SK-N-SH treated with all-trans-retinoic acid at 6 μM for 48 hours (cell line): ENCODE data around the gene ABCB1.

ENCODE experiments used
- ESRRG ChIP-seq: fragments of 250-450 bp; sonication (Bioruptor Pico); IDR thresholded peaks from 2 replicates; pipeline ENCODE4 v1.6.1; 2021; ENCODE audit warnings: mild to moderate bottlenecking
- ISL1 ChIP-seq: fragments of 250-450 bp; sonication (Bioruptor Pico); IDR thresholded peaks from 2 replicates; pipeline ENCODE4 v2.1.2; 2022; ENCODE audit warnings: mild to moderate bottlenecking, moderate library complexity
- RARB ChIP-seq: fragments of 250-450 bp; sonication (Bioruptor Pico); IDR thresholded peaks from 2 replicates; pipeline ENCODE4 v1.8.0; 2021; ENCODE audit warnings: mild to moderate bottlenecking, moderate library complexity
- TCF4 ChIP-seq: fragments of 250-450 bp; sonication (Bioruptor Pico); IDR thresholded peaks from 2 replicates; pipeline ENCODE4 v1.8.0; 2021; ENCODE audit warnings: mild to moderate bottlenecking, moderate library complexity, borderline replicate concordance
- ZFP3 ChIP-seq: fragments of 250-450 bp; sonication (Bioruptor Pico); IDR thresholded peaks from 2 replicates; pipeline ENCODE4 v1.5.0; 2020; ENCODE audit warnings: mild to moderate bottlenecking, moderate library complexity
- TF ChIP-seq, protein P1 (sequence below): fragments of 250-450 bp; sonication (Bioruptor Pico); IDR thresholded peaks from 2 replicates; pipeline ENCODE4 v1.8.0; 2020; ENCODE audit warnings: mild to moderate bottlenecking, moderate library complexity, borderline replicate concordance
- TF ChIP-seq, protein P2 (sequence below): fragments of 250-450 bp; sonication (Bioruptor Pico); IDR thresholded peaks from 2 replicates; pipeline ENCODE4 v1.5.1; 2020; ENCODE audit warnings: low read depth, mild to moderate bottlenecking, moderate library complexity

DNA sequence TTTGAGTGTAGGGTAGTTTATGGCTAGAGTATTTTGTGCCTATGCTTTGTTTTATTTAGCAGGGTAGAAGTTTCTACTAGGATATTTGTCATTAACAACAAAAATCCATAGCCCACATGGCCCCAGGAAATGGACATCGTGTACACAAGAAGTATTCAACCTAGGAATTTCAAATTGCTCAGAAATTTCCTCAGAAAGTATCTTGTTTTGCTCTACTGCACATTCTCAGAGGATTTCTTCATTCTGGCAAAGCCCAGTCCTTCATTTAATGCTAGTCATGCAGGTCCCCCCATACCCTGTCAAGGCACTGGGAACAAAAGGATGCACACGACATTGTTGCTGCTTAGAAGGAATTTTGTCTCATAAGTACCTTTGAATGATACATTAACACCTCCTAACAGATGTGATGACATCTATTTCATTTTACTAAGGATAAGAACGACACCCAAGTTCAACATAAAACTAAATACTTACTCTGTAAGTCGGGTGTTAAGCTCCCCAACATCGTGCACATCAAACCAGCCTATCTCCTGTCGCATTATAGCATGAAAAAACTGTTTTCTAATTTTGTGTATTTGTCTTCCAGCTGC lies 34.3 kb downstream of the ABCB1 start:
- no peak for TF ChIP-seq RARB (CRISPR knock-in tag)
- TF ChIP-seq ZFP3 = no peak
- no peak for TF ChIP-seq ISL1
- TF ChIP-seq, protein P1, sequence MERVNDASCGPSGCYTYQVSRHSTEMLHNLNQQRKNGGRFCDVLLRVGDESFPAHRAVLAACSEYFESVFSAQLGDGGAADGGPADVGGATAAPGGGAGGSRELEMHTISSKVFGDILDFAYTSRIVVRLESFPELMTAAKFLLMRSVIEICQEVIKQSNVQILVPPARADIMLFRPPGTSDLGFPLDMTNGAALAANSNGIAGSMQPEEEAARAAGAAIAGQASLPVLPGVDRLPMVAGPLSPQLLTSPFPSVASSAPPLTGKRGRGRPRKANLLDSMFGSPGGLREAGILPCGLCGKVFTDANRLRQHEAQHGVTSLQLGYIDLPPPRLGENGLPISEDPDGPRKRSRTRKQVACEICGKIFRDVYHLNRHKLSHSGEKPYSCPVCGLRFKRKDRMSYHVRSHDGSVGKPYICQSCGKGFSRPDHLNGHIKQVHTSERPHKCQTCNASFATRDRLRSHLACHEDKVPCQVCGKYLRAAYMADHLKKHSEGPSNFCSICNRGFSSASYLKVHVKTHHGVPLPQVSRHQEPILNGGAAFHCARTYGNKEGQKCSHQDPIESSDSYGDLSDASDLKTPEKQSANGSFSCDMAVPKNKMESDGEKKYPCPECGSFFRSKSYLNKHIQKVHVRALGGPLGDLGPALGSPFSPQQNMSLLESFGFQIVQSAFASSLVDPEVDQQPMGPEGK (CRISPR knock-in tag) = no peak
- no peak for TF ChIP-seq TCF4 (CRISPR knock-in tag)
- no peak for TF ChIP-seq ESRRG (CRISPR knock-in tag)
- TF ChIP-seq, protein P2, sequence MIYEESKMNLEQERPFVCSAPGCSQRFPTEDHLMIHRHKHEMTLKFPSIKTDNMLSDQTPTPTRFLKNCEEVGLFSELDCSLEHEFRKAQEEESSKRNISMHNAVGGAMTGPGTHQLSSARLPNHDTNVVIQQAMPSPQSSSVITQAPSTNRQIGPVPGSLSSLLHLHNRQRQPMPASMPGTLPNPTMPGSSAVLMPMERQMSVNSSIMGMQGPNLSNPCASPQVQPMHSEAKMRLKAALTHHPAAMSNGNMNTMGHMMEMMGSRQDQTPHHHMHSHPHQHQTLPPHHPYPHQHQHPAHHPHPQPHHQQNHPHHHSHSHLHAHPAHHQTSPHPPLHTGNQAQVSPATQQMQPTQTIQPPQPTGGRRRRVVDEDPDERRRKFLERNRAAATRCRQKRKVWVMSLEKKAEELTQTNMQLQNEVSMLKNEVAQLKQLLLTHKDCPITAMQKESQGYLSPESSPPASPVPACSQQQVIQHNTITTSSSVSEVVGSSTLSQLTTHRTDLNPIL (CRISPR knock-in tag) = no peak
